Endothelial cell (in vitro differentiated cells): ENCODE results near the gene KDM4B. TPM values are rescaled to one million over a fixed set of nuclear protein-coding genes. Genes with fewer than 3 reads are reported as not detected.
"Not testable (repeated sequence)": the region's sequence is repeated elsewhere in the genome, so short reads cannot be mapped to it uniquely, and the experiment has no call there.

Experiments
- DNase-seq: peaks from one replicate; pipeline ENCODE4 v3.0.0; 2021; ENCODE audit warnings: low spot score
- H3K27ac Mint-ChIP-seq: one replicate; pipeline ENCODE4 v1.8.0; 2021; ENCODE audit warnings: mixed read lengths, inconsistent platforms; ENCODE audit not compliant: unreplicated experiment
- H3K27me3 Mint-ChIP-seq: one replicate; pipeline ENCODE4 v1.8.0; 2021; ENCODE audit warnings: mild to moderate bottlenecking, moderate library complexity, mixed read lengths, inconsistent platforms; ENCODE audit not compliant: unreplicated experiment
- H3K36me3 Mint-ChIP-seq: one replicate; pipeline ENCODE4 v1.8.0; 2021; ENCODE audit warnings: mild to moderate bottlenecking, low read depth, mixed read lengths, inconsistent platforms; ENCODE audit not compliant: unreplicated experiment
- H3K4me1 Mint-ChIP-seq: one replicate; pipeline ENCODE4 v1.8.0; 2021; ENCODE audit warnings: mild to moderate bottlenecking, mixed read lengths, inconsistent platforms; ENCODE audit not compliant: unreplicated experiment
- H3K4me3 Mint-ChIP-seq: one replicate; pipeline ENCODE4 v1.8.0; 2021; ENCODE audit warnings: mild to moderate bottlenecking, mixed read lengths, inconsistent platforms; ENCODE audit not compliant: unreplicated experiment
- H3K9me3 Mint-ChIP-seq: one replicate; pipeline ENCODE4 v1.8.0; 2021; ENCODE audit warnings: mixed read lengths, inconsistent platforms; ENCODE audit not compliant: unreplicated experiment
- CTCF ChIP-seq: fragments of 200-600 bp; sonication (generic); IDR thresholded peaks from one replicate; pipeline ENCODE4 v1.5.0; 2021; ENCODE audit warnings: antibody characterized with exemption; ENCODE audit not compliant: unreplicated experiment
- total RNA-seq: library from RNA; stranded (reverse); fragmentation: NEBNext Ultra II Directional; extraction: Animal tissue kit (Norgen Biotek cat#: 25700); gene quantifications from one replicate; pipeline ENCODE4 v1.2.1, GENCODE V29; 2021; ENCODE audit not compliant: unreplicated experiment

KDM4B gene
- total RNA-seq, 1 donor from 2014 or later = 42.4 TPM

GRCh38 chr19:4930664-4931063 lies 38.2 kb upstream of the KDM4B start:
- no peak overlapping the region for H3K27ac Mint-ChIP-seq
- H3K4me1 Mint-ChIP-seq = no peaks in the 10 kb centered on the region
- no peaks in the 10 kb centered on the region for H3K36me3 Mint-ChIP-seq
- no peaks in the 10 kb centered on the region for H3K9me3 Mint-ChIP-seq
- H3K27me3 Mint-ChIP-seq = peaks cover 10% of the 10 kb centered on the region
- TF ChIP-seq CTCF = no peak
- no peak for DNase-seq
- no peak overlapping the region for H3K4me3 Mint-ChIP-seq

GRCh38 chr19:4932711-4933110 lies 36.2 kb upstream of the KDM4B start:
- Mint-ChIP-seq H3K4me1 (no peaks in the 10 kb centered on the region), H3K9me3 (no peaks in the 10 kb centered on the region), H3K36me3 (no peaks in the 10 kb centered on the region), H3K27ac (no peak overlapping the region), H3K27me3 (peaks cover 10% of the 10 kb centered on the region), H3K4me3 (no peak overlapping the region)
- TF ChIP-seq CTCF = no peak
- no peak for DNase-seq

GRCh38 chr19:4933528-4933927 lies 35.4 kb upstream of the KDM4B start:
- DNase-seq = no peak
- Mint-ChIP-seq H3K36me3 (no peaks in the 10 kb centered on the region), H3K27ac (no peak overlapping the region), H3K27me3 (peaks cover 9% of the 10 kb centered on the region), H3K9me3 (no peaks in the 10 kb centered on the region), H3K4me1 (no peaks in the 10 kb centered on the region), H3K4me3 (no peak overlapping the region)
- TF ChIP-seq CTCF = no peak

- no peak overlapping the region for H3K27ac Mint-ChIP-seq
- DNase-seq = no peak
- no peaks in the 10 kb centered on the region for H3K4me1 Mint-ChIP-seq
- TF ChIP-seq CTCF = no peak
- H3K4me3 Mint-ChIP-seq = no peak overlapping the region
- H3K27me3 Mint-ChIP-seq = peaks cover 9% of the 10 kb centered on the region
- H3K9me3 Mint-ChIP-seq = no peaks in the 10 kb centered on the region
- H3K36me3 Mint-ChIP-seq = no peaks in the 10 kb centered on the region
Measured at GRCh38 chr19:4935444-4935843, 33.5 kb upstream of the KDM4B start.

GRCh38 chr19:4937060-4937459 lies 31.9 kb upstream of the KDM4B start:
- peaks cover 9% of the 10 kb centered on the region for H3K27me3 Mint-ChIP-seq
- no peak for TF ChIP-seq CTCF
- no peak overlapping the region for H3K4me3 Mint-ChIP-seq
- H3K4me1 Mint-ChIP-seq = no peaks in the 10 kb centered on the region
- DNase-seq = no peak
- H3K36me3 Mint-ChIP-seq = no peaks in the 10 kb centered on the region
- H3K27ac Mint-ChIP-seq = no peak overlapping the region
- no peaks in the 10 kb centered on the region for H3K9me3 Mint-ChIP-seq

GRCh38 chr19:4938461-4938860 lies 30.5 kb upstream of the KDM4B start:
- not testable (repeated sequence) for H3K27me3 Mint-ChIP-seq, DNase-seq, H3K4me1 Mint-ChIP-seq, H3K27ac Mint-ChIP-seq, H3K36me3 Mint-ChIP-seq, H3K4me3 Mint-ChIP-seq, H3K9me3 Mint-ChIP-seq
